Measurements from ENCODE around the gene DENND1A.

The DENND1A gene

DNA sequence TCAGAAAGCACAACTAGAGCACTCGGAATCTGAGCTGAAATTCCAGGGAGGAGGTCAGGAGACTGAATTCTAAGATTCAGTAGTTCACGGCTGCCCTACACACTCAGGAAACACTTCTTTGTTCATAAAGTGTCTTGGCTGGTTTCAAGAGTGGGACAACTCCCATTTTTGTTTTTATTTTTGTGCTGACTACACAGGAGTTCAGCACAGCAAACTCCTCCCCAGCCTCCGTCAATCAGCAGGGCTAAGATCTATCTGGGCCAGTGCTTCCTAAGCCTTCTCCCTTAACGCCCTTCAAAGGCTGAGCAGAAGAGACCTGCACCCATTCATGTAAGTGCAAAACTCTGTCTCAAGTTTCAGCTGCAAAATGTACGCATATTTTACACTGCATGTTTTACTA is 323.8 kb downstream of the DENND1A start:
- no peak for DNase-seq

DNA sequence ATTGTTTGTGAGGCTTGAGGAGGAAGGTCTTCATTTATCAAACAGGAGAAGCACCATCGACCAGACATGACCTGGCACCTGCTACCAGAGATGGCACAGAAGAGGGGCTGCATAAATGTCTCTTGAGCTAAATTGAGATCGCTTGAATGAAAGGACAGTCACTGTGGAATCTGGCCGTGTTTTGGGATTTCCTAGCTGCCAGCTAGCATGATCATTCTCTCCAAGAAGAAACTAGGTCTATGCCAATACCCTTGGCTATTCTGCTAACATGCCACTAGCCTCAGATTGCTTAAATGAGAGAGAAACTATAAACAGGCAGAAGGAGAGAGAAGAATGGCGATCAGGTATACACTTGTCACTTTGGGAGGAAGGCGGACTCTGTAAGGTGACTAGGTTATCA is 324.6 kb downstream of the DENND1A start:
- no peak for DNase-seq

DNA sequence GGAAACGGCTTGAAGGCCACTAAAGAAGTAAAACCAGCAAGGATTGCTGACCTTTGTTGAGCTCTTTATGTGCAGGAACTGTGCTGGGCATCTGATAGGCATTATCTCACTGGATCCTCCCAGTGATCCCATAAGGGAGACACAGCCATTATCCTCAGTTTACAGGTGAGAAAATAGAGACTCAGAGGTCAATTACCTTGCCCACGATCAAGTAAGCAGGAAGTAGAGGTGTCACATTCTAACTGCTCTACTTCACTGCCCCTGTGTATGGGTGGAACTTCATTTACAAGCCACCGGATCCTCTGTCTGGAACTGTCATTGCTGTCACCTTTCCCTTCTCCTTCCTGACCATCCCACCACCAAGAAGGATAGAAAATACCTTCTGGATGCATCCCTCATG is 325.1 kb downstream of the DENND1A start:
- DNase-seq: no peak

DNA sequence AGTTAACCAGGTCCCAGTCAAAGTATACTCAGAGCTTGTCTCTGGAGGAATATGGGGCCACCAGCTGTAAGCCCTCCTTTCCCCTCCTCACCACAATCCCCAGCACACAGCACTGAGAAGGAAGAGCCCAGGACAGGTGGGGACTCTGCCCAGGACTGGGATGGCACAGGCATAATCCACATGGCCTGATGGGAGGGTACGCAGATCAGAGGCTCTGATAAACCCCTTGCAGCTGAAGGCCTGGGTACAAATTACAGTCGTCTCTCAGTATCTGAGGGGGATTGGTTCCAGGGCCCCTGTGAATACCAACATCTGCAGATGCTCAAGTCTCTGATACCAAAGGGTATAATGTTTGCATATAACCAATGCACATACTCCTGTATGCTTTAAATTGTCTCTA is 328.1 kb downstream of the DENND1A start:
- no peak for DNase-seq

DNA sequence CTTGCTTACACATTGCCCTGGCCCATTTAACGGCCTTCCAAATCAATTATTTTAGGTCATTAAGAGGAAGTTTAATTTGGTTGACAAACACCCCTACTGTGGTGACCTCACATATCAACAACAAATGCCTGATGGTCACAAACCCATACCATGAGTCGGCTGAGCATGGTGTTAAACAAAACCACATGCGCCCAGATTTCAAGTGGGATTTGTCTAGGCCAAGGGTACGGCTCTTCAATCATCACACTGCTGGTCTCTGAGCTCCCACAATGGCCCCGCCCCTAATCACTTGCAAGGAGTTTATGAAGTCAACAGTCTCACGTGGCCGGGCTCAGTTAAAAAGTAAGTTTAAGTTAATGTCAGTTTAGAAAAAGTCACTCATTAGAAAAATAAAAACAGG is 330.1 kb downstream of the DENND1A start:
- DNase-seq: no peak

DNA sequence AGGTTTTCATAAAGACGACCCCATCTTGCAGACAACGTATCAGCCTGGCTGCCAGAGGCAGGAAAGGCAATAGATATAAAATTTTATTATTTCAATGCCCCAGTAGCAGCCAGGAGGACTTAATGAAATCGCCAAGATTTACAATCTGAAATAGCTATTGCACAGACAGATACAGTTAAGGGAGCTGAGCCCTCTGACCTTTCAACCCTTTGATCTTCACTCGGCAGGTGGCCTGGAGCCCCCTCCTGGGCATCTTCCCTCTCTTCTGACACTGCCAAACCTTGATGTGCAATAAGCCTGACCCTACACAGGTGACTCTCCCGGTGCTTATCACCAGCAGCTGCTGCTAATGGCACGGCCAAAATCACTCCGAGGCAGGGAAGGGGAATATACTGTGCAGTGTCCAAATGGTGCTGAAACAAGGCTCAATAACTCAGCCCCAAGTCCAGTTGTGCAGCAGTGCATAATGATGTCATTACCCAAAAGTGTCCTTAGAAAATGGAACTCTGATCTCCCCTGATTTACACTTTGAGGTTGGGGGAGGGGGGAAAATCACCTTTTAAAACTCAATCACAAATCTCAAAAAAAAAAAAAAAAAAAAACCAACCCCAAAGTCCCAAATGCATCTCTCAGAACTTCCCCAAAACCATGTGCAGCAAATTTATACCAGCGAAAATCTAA is 331.9 kb downstream of the DENND1A start:
- DNase-seq: no peak

DNA sequence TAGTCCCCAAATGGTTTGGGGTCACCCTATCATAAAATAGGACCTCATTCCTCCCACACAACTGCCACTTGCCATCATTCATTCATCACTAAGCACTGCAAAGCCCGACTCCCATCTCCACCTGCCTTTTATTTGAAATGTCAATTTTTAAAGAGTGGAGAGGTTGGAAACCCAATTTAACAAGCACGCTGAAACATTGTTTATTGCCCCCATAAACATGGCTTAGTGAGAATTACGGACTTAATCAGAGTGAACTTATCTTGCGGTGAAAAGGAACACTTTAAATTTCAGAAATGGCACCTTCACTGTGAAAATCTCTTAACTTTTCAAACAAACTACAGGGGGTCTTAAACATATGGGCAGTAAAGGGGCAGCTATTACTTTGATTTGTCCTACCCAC is 332.9 kb downstream of the DENND1A start:
- no peak for DNase-seq

DNA sequence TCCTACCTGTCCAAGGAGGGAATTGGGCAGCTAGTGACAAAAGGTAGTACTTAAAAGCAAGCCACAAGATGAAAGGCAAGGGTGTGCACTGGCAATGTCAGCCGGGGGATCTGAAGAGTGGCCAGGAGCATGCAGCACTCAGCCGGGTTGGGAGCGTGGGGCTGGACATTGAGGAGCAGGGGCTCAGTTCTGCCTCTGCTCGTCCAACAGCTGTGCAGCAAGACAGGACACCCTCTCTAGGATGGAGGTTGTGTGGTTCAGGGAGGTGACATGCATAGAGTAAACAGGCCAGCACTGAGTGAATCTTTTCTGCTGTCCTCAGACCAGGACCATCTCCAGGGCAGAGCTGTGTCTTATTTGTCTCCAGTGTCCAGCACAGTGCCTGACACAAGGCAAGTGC is 338.6 kb downstream of the DENND1A start:
- no peak for DNase-seq

DNA sequence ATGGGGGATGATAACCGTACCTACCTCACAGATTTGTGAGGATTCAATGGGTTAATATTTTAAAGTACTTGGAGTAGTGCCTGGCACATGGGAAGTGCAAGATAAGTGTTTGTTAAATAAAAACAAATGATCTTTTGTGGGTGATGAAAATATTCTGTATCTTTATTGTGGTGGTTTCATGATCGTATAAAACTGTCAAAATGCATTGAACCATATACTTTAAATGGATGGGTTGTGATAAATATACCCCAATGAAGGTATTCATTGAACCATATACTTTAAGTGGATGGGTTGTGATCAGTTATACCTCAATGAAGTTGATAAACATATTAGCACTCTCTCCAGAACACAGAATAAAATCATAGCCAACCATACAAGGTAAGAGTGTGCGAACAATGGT is 339.4 kb downstream of the DENND1A start:
- DNase-seq: no peak

DNA sequence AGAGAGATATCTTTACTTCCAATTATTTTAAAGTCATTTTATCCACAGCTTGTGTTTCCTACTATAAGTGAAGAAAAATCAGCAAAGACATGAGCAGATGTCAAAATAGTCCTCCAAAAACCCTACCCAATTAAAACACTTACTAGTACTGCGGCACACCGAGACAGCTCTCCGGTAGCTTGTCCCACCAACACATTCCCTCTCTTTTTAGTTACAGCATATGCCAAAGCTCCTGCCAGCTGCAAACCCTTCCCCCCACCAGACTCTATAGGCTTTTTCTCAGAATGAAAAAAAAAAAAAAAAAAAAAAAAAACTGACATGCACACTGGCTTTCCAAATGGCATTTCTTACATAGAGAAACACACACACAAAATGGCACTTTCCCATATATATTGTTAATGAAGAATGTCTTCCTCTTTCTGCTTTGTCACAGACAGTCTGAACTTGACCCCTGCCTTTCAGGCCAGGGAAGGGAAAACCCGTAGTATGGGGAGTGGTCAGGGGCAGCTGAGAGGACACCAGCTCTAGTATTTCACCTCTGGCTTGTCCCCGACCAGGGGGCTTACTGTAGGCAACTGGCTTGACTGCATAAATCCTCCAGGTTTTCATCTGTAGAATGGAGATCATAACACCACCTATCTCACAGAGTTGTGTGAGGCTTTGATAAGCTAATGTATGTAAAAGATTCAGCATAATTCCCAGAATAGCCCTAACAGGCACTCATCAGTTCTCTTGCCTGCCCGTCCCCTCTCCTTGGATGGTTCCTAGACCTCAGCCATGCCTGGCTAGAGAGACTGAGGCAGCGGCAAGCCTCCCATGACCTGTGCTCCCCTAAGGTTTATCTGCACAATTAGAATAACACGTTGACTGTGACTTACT is 340.3 kb downstream of the DENND1A start:
- DNase-seq: no peak

DNA sequence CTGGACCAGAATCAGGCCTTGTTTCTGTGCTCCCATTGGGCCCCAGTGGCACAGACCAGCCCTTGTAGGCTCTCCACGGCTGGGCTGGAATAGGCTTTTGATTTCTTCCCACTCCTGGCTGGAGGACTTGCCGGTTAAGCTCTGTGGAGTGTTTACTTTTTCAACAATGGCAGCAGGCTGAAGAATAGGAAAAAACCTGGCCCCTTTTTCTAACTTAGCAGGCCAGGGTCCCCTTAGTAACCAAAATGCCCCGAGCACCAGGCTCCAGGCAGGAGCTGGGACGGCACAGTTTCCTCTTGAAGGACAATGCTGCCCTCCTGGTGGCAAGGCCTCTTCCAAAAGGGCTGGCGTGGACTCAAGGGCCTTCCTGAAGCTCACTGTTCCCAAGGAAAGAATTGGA is 343.7 kb downstream of the DENND1A start:
- no peak for DNase-seq

DNA sequence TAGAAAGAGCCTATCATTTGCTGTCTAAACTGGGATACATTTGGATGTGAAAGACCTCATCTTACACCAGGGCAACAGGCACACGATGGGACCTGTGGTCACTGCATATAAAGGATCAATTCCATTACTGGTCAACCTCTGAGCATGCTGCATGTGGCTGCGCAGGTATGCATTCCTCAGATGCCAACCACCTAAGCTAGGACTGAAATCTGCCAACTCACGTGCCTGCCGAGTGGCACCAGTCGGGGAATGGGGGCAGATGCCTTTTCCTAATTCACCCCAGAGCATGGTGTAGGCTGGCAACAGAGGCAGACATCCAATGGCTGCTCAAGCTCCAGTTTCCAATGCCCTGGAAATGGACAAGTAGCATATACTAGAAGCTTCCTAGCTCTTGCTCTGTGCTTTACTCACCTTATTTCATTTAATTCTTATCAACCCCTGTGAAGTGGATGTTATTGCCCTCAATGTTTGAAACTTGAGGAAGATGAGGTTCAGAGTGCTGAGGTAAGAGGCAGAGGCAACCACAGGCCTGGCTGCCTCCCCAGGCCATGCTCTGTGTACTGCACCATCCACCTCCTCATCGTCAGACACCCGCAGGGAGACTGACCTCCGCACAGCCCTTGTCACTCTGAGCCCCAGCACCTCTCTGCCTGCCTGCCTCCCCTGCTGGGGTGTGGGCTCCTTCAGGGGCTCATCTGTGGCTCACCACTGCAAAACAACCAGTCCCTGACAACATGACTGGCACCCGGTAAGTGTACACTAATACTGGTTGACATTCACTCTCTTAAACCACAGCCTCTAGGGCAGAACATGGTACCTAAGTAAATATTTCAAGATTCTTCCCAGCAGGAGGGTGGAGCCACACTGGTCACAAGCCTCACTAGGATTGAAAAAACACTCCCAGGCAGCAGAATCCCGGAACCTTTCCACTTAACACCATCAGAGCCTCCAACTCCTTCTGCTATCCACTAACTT is 345.4 kb downstream of the DENND1A start:
- no peak for DNase-seq

DNA sequence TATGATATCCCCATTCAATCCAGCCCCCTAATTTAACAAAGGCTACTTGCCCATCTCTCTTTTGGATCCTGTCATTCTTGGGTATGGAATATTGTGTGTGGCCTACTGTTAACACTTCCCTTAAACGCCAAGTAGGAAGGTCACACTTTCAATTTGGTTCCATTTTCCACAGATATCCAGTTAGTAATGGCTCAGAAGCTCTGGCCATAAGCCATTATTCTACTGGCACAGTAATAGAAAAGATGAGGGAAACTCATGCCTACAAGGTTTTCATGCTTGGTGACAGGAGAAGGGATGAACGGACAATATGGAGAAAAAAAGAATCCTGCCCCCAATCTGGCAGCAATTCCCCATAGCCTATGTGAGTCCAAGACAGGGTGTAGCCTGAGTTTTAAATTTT is 346.3 kb downstream of the DENND1A start:
- no peak for DNase-seq

DNA sequence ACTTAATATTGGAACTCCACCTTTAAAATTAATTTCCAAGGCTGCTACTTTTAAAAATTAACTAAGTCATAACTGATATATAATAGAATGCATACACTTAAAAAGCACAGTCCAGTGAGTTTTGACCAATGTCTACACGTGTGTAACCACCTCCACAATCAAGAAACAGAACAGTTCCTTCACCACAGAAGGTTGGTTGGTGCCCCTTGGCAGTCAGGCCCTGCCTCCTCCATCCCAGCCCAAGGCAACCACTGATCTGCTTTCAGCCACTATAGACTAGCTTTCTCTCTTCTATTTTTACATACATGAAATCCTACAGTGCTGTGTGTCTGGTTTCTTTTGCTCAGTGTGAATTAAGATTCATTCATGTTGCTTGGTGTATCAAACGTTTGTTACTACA is 358.7 kb downstream of the DENND1A start:
- no peak for DNase-seq

DNA sequence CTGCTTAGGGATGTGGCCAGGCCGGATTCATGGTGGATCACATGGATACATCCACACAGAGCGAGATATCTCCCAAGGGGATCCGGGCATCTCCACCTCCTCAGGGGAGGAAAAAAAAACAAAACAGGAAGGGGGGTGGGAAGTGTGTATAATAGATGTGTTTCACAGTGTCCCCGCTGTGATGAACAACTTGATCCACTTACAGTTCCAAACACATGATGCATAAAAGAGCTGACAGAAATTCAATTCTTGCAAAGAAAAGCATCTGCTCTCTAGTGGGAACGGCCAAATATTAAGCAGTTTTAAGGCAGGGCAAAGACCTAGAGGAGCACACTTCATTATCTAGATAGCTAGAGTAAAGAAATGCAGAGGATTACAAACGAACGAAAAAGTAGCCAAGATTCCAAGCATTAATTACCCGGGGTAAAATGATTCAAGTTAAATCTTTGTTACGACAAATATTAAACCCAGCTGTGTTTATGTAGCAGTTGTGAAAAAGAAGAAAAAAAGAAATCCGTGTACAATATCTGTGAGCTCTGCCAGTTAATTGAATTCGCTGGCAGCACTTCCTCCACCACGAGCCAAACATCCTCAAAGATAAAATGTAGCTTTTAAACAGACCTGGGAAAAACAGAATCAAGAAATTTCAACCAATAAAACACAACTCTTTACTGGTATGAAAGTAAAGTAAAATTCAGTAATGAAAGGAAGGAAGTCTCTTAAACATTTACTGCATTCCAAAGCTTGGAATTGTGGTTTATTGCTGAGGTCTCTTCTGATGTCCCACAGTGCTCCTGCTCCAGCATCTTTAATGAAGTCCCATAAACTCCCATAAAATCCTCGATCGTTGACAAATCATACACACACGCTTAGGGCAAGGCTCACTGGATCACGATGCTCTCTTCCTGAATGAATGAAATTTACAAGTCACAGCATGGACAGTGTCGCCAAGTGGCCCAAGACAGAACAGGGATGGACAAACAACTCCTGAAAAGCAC is 360.9 kb downstream of the DENND1A start:
- no peak for DNase-seq

DNA sequence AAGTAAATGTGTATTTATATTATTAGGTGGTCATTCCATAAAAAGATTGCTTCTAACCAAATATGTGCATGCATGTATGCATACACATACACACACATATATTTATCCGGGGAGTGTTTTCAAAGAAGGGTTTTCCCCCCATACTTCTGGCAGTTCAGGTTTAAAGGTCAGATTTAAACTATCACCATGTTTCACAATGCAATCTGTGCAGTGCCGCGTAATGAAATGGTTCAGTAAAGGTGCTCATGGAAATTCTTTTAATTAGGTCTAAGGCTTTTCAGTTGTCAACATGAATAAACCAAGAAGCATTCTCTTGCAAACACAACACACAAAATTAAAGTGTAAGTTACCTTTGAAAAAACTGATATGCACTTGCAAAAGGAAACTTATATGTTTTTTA is 362.9 kb downstream of the DENND1A start:
- DNase-seq: no peak

DNA sequence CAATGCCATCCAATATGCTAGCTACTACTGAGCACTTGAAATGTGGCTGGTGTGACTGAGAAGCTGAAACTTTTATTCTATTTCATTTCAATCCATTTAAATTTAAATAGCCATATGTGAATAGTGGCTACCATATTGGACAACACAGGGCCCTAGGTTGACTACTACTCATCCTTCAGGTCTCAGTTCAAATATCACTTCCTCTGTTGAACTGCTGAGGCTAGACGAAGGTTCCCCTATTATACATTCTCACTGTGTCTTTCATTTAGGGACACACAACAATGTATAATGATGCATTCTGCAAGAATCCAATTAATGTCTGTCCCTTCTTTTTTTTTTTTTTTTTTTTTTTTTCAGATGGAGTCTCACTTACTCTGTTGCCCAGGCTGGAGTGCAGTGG is 365.3 kb downstream of the DENND1A start:
- DNase-seq: no peak

DNA sequence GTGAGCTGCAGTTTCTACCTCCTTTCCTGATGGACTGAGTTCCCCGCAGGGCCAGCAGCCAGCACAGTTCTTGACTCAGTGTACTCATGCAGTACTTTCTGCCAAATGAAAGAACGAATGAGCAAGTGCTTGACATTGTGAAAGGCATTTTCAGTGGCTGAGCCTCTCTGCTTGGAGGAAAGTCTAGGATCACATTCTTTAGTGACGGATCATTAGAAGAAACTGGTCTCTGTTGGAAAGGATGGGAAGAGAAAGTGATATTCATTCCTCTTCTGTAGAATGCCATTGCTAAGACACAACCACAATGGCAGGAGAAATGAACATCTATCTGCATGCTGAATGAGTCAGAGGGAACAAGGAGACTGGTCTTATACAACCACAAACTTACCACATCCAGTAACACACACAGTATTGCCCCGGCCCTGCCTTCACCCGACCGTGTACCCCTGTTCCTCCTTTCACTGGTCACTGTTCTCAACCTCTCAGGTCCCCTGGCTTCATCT is 367.0 kb downstream of the DENND1A start:
- DNase-seq: no peak

DNA sequence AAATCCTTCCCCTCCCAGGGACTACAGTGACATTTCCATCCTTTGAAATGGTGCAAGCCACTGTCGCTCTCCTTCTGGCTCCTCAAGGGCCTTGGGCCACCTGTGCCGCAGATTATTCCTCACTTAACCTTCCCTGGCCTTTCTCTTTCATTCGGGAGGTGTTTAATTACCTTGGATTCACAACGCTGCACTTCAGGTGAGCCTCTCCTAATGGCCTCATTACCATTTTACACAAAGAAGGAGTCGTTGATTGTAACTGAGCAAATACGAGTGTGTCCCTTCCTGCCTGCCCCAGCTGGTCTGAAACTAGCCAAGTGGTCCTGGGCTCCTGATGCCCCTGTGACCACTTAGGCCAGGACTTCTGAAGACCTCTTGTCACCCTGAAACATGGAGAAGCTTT is 368.9 kb downstream of the DENND1A start:
- DNase-seq: no peak

DNA sequence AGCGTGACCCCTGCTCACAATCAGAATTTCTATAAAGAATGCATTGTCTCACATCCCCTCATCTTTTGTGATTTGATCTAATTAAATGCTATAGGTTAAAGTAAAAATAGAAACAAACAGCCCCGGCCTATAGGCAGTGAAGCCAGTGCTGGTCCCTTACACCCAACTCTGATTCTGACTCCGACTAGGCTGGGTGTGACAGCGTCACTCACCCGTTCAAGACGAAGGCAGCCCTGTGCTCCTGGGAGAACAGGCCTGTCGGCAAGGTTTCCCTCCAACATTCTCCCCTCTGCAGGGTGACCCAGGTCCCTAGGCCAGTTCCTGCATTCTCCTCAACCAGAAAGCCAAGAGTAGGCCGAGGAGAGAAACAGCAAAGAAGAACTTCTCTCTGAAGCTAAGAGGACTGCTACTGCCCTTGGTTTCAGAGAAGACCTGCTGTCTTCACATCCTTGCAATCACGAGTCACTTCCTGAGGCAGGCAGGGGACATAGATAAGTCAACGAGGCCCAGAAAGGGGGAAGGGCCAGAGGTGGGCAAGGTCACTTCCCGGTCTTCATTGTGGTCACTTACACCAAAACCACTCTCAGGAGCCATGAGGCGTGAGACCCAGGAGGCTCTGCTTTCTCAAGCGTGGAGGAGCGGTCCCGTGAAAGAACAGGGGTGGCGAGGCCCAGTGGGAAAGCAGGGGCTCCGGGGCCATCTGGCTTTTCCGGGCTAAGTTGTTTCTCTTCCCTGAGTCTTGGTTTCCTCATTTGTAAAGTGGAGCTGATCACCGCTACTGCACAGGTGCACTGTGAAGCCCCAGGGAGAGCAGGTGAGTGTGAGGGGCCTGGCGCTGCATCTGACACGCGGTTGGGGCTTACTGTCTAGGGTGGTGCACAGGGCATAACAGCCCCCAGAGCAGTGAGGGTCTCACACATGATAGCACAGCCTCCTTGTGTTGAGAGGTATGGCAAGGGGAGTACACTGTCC is 373.2 kb downstream of the DENND1A start:
- no peak for DNase-seq

DNA sequence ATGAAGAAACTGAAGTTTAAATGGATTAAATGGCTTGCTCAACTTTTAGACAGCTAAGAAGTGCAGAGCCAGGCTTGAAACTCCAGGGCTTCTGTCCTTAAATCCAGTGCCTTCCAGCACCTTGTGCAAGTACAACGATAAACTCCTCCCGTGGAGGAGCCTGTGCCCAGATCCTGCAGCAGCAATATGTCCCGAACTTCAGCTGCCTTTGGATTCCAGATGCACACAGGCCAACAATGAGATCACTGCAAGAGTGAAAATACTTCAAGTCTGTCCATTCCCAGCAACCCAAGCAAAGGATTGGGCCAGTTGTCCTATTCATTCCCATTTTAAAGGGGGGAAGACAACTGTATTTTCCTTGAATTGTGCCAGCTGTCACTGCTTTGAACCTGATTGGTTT is 374.3 kb downstream of the DENND1A start:
- DNase-seq: no peak

All from activated CD8-positive, alpha-beta memory T cell treated with anti-CD3 and anti-CD28 coated beads for 24 hours (primary cell).